A673 (cell line): ENCODE measurements around the gene ATE1. TPM values are rescaled to one million over a fixed set of nuclear protein-coding genes. Genes with fewer than 3 reads are reported as not detected.

Experiments
- BruUV-seq: library from RNA; stranded (reverse); fragments of 400-500 nt; replicated peaks from 2 replicates; lab custom pipeline; 2021; lab: Mats Ljungman, UMichigan
- CTCF ChIA-PET: fragments of 300-600 bp; sonication (Branson Sonifier 250); formaldehyde crosslinking; loops from one replicate; lab custom pipeline; 2022; ENCODE audit warnings: antibody characterized with exemption; lab: Charles Lee
- POLR2A ChIA-PET: fragments of 300-600 bp; sonication (Branson Sonifier 250); formaldehyde crosslinking; loops from one replicate; lab custom pipeline; 2022; ENCODE audit warnings: antibody characterized with exemption; ENCODE audit not compliant: low non-redundant PET; lab: Charles Lee
- DNase-seq: peaks from one replicate; pipeline ENCODE4 v3.0.0-alpha.2; 2015; ENCODE audit warnings: low spot score
- H3K27ac ChIP-seq: fragments of 200-600 bp; sonication (generic); 2 replicates; pipeline ENCODE4 v1.5.1; 2016; ENCODE audit warnings: mixed run types, low read depth, mild to moderate bottlenecking, mixed read lengths, antibody characterized with exemption, low read length; ENCODE audit not compliant: poor library complexity, severe bottlenecking
- H3K27me3 ChIP-seq: fragments of 200-600 bp; sonication (generic); replicated peaks from 2 replicates; pipeline ENCODE4 v1.6.1; 2017; ENCODE audit warnings: mixed run types, low read depth, mild to moderate bottlenecking, mixed read lengths, antibody characterized with exemption, low read length; ENCODE audit not compliant: insufficient read depth, poor library complexity
- H3K36me3 ChIP-seq: fragments of 200-600 bp; sonication (generic); 2 replicates; pipeline ENCODE4 v1.6.1; 2016; ENCODE audit warnings: mixed run types, mild to moderate bottlenecking, mixed read lengths, antibody characterized with exemption, low read length; ENCODE audit not compliant: insufficient read depth, poor library complexity, severe bottlenecking
- H3K4me1 ChIP-seq: fragments of 200-600 bp; sonication (generic); 2 replicates; pipeline ENCODE4 v1.6.1; 2017; ENCODE audit warnings: mixed run types, mild to moderate bottlenecking, mixed read lengths, antibody characterized with exemption, low read length; ENCODE audit not compliant: insufficient read depth, poor library complexity, severe bottlenecking
- H3K4me3 ChIP-seq: fragments of 200-600 bp; sonication (generic); 2 replicates; pipeline ENCODE4 v1.5.1; 2016; ENCODE audit warnings: low read depth, mixed run types, mild to moderate bottlenecking, mixed read lengths, low read length; ENCODE audit not compliant: poor library complexity, severe bottlenecking
- H3K9me3 ChIP-seq: fragments of 200-600 bp; sonication (generic); 2 replicates; pipeline ENCODE4 v1.6.1; 2016; ENCODE audit warnings: mixed run types, low read depth, mild to moderate bottlenecking, mixed read lengths, antibody characterized with exemption, low read length; ENCODE audit not compliant: poor library complexity, severe bottlenecking
- EZH2 ChIP-seq: fragments of 200-600 bp; sonication (generic); IDR thresholded peaks from 2 replicates; pipeline ENCODE4 v1.6.1; 2017; ENCODE audit warnings: borderline replicate concordance, low read depth, mild to moderate bottlenecking, mixed read lengths, antibody characterized with exemption, low read length; ENCODE audit not compliant: poor library complexity, severe bottlenecking
- intact Hi-C: fragments of 100-400 bp; cut with micrococcal nuclease; formaldehyde crosslinking; loops from one replicate; pipeline ENCODE4 v1.10.0; 2022; ENCODE audit not compliant: unreplicated experiment
- total RNA-seq: library from RNA; stranded (reverse); gene quantifications from 2 replicates; pipeline ENCODE4 v1.2.3, GENCODE V29; 2021
- TF ChIP-seq, protein P1 (sequence below): fragments of 300-800, 200-600 bp; sonication (generic); conservative IDR thresholded peaks from 2 replicates; pipeline ENCODE4 v1.5.1; 2017; ENCODE audit warnings: low read depth, mild to moderate bottlenecking, antibody characterized with exemption, low read length, moderate library complexity, mixed read lengths

The ATE1 gene
- total RNA-seq, 1 experiment from 2014 or later: 27.0 TPM

GRCh38 chr10:121715076-121715475, 212.8 kb downstream of the ATE1 start:
- ChIA-PET POLR2A (no interaction called here), CTCF (no interaction called here)
- TF ChIP-seq, protein P1, sequence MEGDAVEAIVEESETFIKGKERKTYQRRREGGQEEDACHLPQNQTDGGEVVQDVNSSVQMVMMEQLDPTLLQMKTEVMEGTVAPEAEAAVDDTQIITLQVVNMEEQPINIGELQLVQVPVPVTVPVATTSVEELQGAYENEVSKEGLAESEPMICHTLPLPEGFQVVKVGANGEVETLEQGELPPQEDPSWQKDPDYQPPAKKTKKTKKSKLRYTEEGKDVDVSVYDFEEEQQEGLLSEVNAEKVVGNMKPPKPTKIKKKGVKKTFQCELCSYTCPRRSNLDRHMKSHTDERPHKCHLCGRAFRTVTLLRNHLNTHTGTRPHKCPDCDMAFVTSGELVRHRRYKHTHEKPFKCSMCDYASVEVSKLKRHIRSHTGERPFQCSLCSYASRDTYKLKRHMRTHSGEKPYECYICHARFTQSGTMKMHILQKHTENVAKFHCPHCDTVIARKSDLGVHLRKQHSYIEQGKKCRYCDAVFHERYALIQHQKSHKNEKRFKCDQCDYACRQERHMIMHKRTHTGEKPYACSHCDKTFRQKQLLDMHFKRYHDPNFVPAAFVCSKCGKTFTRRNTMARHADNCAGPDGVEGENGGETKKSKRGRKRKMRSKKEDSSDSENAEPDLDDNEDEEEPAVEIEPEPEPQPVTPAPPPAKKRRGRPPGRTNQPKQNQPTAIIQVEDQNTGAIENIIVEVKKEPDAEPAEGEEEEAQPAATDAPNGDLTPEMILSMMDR: no peak
- no peak for DNase-seq
- Histone ChIP-seq H3K36me3 (no peaks in the 10 kb centered on the region), H3K4me1 (no peaks in the 10 kb centered on the region), H3K9me3 (no peaks in the 10 kb centered on the region), H3K27me3 (peaks cover 10% of the 10 kb centered on the region), H3K27ac (no peak overlapping the region), H3K4me3 (no peak overlapping the region)
- no TSS peak for BruUV-seq
- intact Hi-C loops: no loop called here

GRCh38 chr10:121713486-121713885, 214.3 kb downstream of the ATE1 start:
- H3K4me1 ChIP-seq: no peaks in the 10 kb centered on the region
- H3K27ac ChIP-seq: no peak overlapping the region
- ChIA-PET CTCF (no interaction called here), POLR2A (no interaction called here)
- intact Hi-C loops: no loop called here
- H3K36me3 ChIP-seq: no peaks in the 10 kb centered on the region
- no peak for DNase-seq
- no peak overlapping the region for H3K4me3 ChIP-seq
- no peaks in the 10 kb centered on the region for H3K9me3 ChIP-seq
- H3K27me3 ChIP-seq: peaks cover 25% of the 10 kb centered on the region
- TF ChIP-seq, protein P1: no peak
- no peak for TF ChIP-seq EZH2
- BruUV-seq: no TSS peak

- DNase-seq: no peak
- Histone ChIP-seq H3K9me3 (no peaks in the 10 kb centered on the region), H3K4me1 (no peaks in the 10 kb centered on the region), H3K36me3 (no peaks in the 10 kb centered on the region), H3K27ac (no peak overlapping the region), H3K4me3 (no peak overlapping the region), H3K27me3 (peaks cover 43% of the 10 kb centered on the region)
- ChIA-PET CTCF (no interaction called here), POLR2A (no interaction called here)
- intact Hi-C loops: no loop called here
- TF ChIP-seq EZH2: no peak
- TF ChIP-seq, protein P1: no peak
- BruUV-seq: no TSS peak
Observed at GRCh38 chr10:121710971-121711370, 216.9 kb downstream of the ATE1 start.
